Endothelial cell of umbilical vein (primary cell): Measurements from ENCODE around the gene FNDC3A. TPM values are rescaled to one million over a fixed set of nuclear protein-coding genes. Genes with fewer than 3 reads are reported as not detected.

ENCODE experiments used
- BruUV-seq: library from RNA; stranded (reverse); fragments of 400-500 nt; replicated peaks from 2 replicates; lab custom pipeline; 2021; lab: Mats Ljungman, UMichigan
- CTCF ChIA-PET: fragments of 300-600, 350-600 bp; sonication (Branson Sonifier 250); formaldehyde crosslinking; loops from one replicate; lab custom pipeline; 2021; ENCODE audit warnings: antibody characterized with exemption, inconsistent platforms; lab: Charles Lee
- POLR2A ChIA-PET: fragments of 300-600, 350-600 bp; sonication (Branson Sonifier 250); formaldehyde crosslinking; loops from one replicate; lab custom pipeline; 2021; ENCODE audit warnings: antibody characterized with exemption, inconsistent platforms; lab: Charles Lee
- DNase-seq: peaks from one replicate; pipeline ENCODE4 v3.0.0-alpha.2; 2011; ENCODE audit warnings: low read depth, low spot score
- FAIRE-seq: peaks from 2 replicates; lab custom pipeline; 2011; peaks lifted over from hg19 to GRCh38; lab: Jason Lieb, UNC
- H2AFZ ChIP-seq: 2 replicates; pipeline ENCODE4 v1.6.0; 2012; ENCODE audit warnings: low read depth, low read length, control low read depth, inconsistent platforms
- H3K27ac ChIP-seq: 2 replicates; pipeline ENCODE4 v1.5.1; 2011; ENCODE audit warnings: low read depth, mild to moderate bottlenecking, control low read depth, low read length, moderate library complexity; ENCODE audit not compliant: insufficient read depth
- H3K27me3 ChIP-seq, 2 experiments: 2 replicates each; pipeline versions ENCODE4 v1.6.0 to v1.6.1; 2011; ENCODE audit warnings: low read length in 2 of 2, mixed read lengths in 1 of 2; ENCODE audit not compliant: control insufficient read depth in 2 of 2, insufficient read depth in 2 of 2
- H3K36me3 ChIP-seq, 2 experiments: 2 replicates in 1 of 2; 3 replicates in 1 of 2; pipeline ENCODE4 v1.5.1; 2011; ENCODE audit warnings: low read length in 2 of 2, mild to moderate bottlenecking in 1 of 2, moderate library complexity in 1 of 2; ENCODE audit not compliant: control insufficient read depth in 2 of 2, insufficient read depth in 2 of 2; ENCODE audit errors: extremely low read depth in 1 of 2
- H3K4me1 ChIP-seq: 3 replicates; pipeline ENCODE4 v1.5.1; 2011; ENCODE audit warnings: mild to moderate bottlenecking, low read length; ENCODE audit not compliant: control insufficient read depth, insufficient read depth; ENCODE audit errors: extremely low read depth
- H3K4me2 ChIP-seq: 2 replicates; pipeline ENCODE4 v1.6.1; 2011; ENCODE audit warnings: low read length, control low read depth, mixed read lengths; ENCODE audit not compliant: insufficient read depth
- H3K4me3 ChIP-seq, 3 experiments: fragments of 200-600 bp in 1 of 3; sonication (generic), shearing (Covaris generic) in 1 of 3; replicated peaks in 1 of 3; 2 replicates each; pipeline ENCODE4 v1.5.1; 2011 to 2016; ENCODE audit warnings: control low read depth in 3 of 3, low read length in 3 of 3, mild to moderate bottlenecking in 2 of 3, inconsistent platforms in 1 of 3, low read depth in 1 of 3, moderate library complexity in 1 of 3; ENCODE audit not compliant: insufficient read depth in 1 of 3
- H3K79me2 ChIP-seq: 2 replicates; pipeline ENCODE4 v1.6.0; 2012; ENCODE audit warnings: low read length, inconsistent platforms; ENCODE audit not compliant: control insufficient read depth, insufficient read depth
- H3K9ac ChIP-seq: replicated peaks from 2 replicates; pipeline ENCODE3; 2011; ENCODE audit warnings: low read length, control low read depth; ENCODE audit not compliant: insufficient read depth; ENCODE audit errors: extremely low read depth
- H3K9me1 ChIP-seq: replicated peaks from 3 replicates; pipeline ENCODE4 v1.6.0; 2011; ENCODE audit warnings: mild to moderate bottlenecking, low read length; ENCODE audit not compliant: control insufficient read depth, insufficient read depth; ENCODE audit errors: extremely low read depth
- H3K9me3 ChIP-seq: replicated peaks from 2 replicates; pipeline ENCODE4 v1.5.1; 2012; ENCODE audit warnings: low read length, inconsistent platforms; ENCODE audit not compliant: control insufficient read depth, insufficient read depth
- H4K20me1 ChIP-seq: replicated peaks from 2 replicates; pipeline ENCODE3; 2011; ENCODE audit warnings: mild to moderate bottlenecking, low read length; ENCODE audit not compliant: control insufficient read depth, insufficient read depth; ENCODE audit errors: extremely low read depth
- CTCF ChIP-seq, 2 donors: IDR thresholded peaks; 1 replicate in 1 of 2; 2 replicates in 1 of 2; pipeline ENCODE4 v1.5.1; 2011; ENCODE audit warnings: low read length in 2 of 2, mild to moderate bottlenecking in 2 of 2, moderate library complexity in 2 of 2, control low read depth in 1 of 2, inconsistent platforms in 1 of 2, low read depth in 1 of 2; ENCODE audit not compliant: insufficient read depth in 1 of 2; ENCODE audit errors: extremely low read depth in 1 of 2
- EZH2 ChIP-seq: IDR thresholded peaks from 2 replicates; pipeline ENCODE4 v1.6.1; 2012; ENCODE audit warnings: borderline replicate concordance, low read depth, mild to moderate bottlenecking, moderate library complexity, low read length, inconsistent platforms; ENCODE audit not compliant: severe bottlenecking
- FOS ChIP-seq: IDR thresholded peaks from 2 replicates; pipeline ENCODE4 v1.6.1; 2011; ENCODE audit warnings: mild to moderate bottlenecking, low read length, moderate library complexity, borderline replicate concordance; ENCODE audit not compliant: insufficient read depth
- GATA2 ChIP-seq: IDR thresholded peaks from 2 replicates; pipeline ENCODE4 v1.7.0; 2011; ENCODE audit warnings: low read depth, mild to moderate bottlenecking, moderate library complexity, mixed read lengths, low read length; ENCODE audit not compliant: insufficient read length, insufficient read depth
- JUN ChIP-seq: IDR thresholded peaks from 2 replicates; pipeline ENCODE4 v1.6.1; 2011; ENCODE audit warnings: borderline replicate concordance, low read depth; ENCODE audit not compliant: insufficient read length, insufficient read depth
- MAX ChIP-seq: IDR thresholded peaks from 2 replicates; pipeline ENCODE4 v1.6.1; 2011; ENCODE audit not compliant: insufficient read depth, insufficient read length
- MYC ChIP-seq: IDR thresholded peaks from one replicate; pipeline ENCODE4 v1.6.1; 2011; ENCODE audit warnings: mild to moderate bottlenecking, low read depth, low read length
- POLR2A ChIP-seq: IDR thresholded peaks from 2 replicates; pipeline ENCODE4 v1.6.1; 2012; ENCODE audit warnings: low read depth, mild to moderate bottlenecking, control low read depth, low read length
- POLR2AphosphoS5 ChIP-seq: IDR thresholded peaks from 2 replicates; pipeline ENCODE4 v1.6.1; 2012; ENCODE audit warnings: low read depth, mild to moderate bottlenecking, control low read depth, low read length, moderate library complexity; ENCODE audit not compliant: insufficient read depth
- dilution Hi-C: fragments of 300-500 bp; cut with MboI; formaldehyde crosslinking; loops from one replicate; pipeline ENCODE4 v1.15.0; 2019; ENCODE audit warnings: low sequenced_read_pairs; ENCODE audit not compliant: extremely low pct_ligation_motif_present
- intact Hi-C: fragments of 100-400 bp; cut with micrococcal nuclease; formaldehyde crosslinking; loops from one replicate; pipeline ENCODE4 v1.10.0; 2022
- polyA plus RNA-seq, 4 experiments: library from polyadenylated mRNA; depleted of rRNA in 3 of 4; stranded (reverse) in 3 of 4; unstranded in 1 of 4; fragments of >200 nt; gene quantifications; 2 replicates each; pipeline versions ENCODE4 v1.2.1 to v1.2.3, GENCODE V29; 2011 to 2012; ENCODE audit warnings: missing spikeins in 1 of 4
- total RNA-seq: library from RNA; stranded (reverse); gene quantifications from 2 replicates; pipeline ENCODE4 v1.2.3, GENCODE V29; 2021

Gene FNDC3A
- total and polyA plus RNA-seq, 2 donors (not counting 3 experiments of a cell fraction or from before 2014, with no cell fraction given) = 26.3 to 50.8 TPM

GRCh38 chr13:49210669-49211068 lies 235.0 kb downstream of the FNDC3A start:
- no TSS peak for BruUV-seq
- no peaks in the 10 kb centered on the region for H4K20me1 ChIP-seq
- no peak overlapping the region for H3K4me2 ChIP-seq
- no peak overlapping the region for H3K27ac ChIP-seq
- FAIRE-seq (no peak), DNase-seq (no peak)
- H3K36me3 ChIP-seq = peaks cover 6 to 10% of the 10 kb centered on the region in 2 experiments
- dilution Hi-C loops (no loop called here), intact Hi-C loops (no loop called here)
- no peaks in the 10 kb centered on the region for H3K9me1 ChIP-seq
- H3K4me1 ChIP-seq = no peaks in the 10 kb centered on the region
- H3K79me2 ChIP-seq = no peaks in the 10 kb centered on the region
- no peaks in the 10 kb centered on the region for H3K9me3 ChIP-seq
- H2AFZ ChIP-seq = no peak overlapping the region
- CTCF ChIA-PET = interaction anchor here (0.8 to 1.9 kb wide), 3 partner anchors 9 to 70 kb away, joined by 3 to 5 read pairs (median 3); no protein-coding TSS in a partner anchor
- no peak for TF ChIP-seq POLR2AphosphoS5
- no peak for TF ChIP-seq GATA2
- no peak for TF ChIP-seq EZH2
- TF ChIP-seq FOS = no peak
- TF ChIP-seq CTCF (IDR thresholded peaks at IDR 0.05; ENCODE audit: extremely low read depth in 1 of 2, insufficient read depth in 1 of 2, low read depth in 1 of 2, low read length in 2 of 2) = no peak
- TF ChIP-seq POLR2A = no peak
- no peak for TF ChIP-seq JUN
- no peak for TF ChIP-seq MYC
- TF ChIP-seq MAX = no peak
- H3K9ac ChIP-seq = no peak overlapping the region
- POLR2A ChIA-PET = no interaction called here
- H3K4me3 ChIP-seq = no peak overlapping the region
- no peaks in the 10 kb centered on the region for H3K27me3 ChIP-seq
